ENCODE results near the gene KCNK4.

Gene KCNK4

GRCh38 chr11:64284962-64285884, 5.9 kb upstream of the KCNK4 start, which contains the start of gene GPR137:
Gene GPR137 (plus strand): TSS chr11:64285848. CDS start chr11:64286525, 677 bp downstream.
- peak within 1 kb of the TSS; percentile 92 for H3K27ac ChIP-seq
- H4K20me1 ChIP-seq (ENCODE audit: insufficient read depth): no peaks in the 10 kb centered on the region
- no peaks in the 10 kb centered on the region for H3K36me3 ChIP-seq (ENCODE audit: insufficient read depth)
- no peaks in the 10 kb centered on the region for H3K27me3 ChIP-seq (ENCODE audit: insufficient read depth, low read depth)
- peak within 1 kb of the TSS; percentile 89 for H3K4me2 ChIP-seq
- TF ChIP-seq CTCF (conservative IDR thresholded peaks at IDR 0.05; ENCODE audit: low read depth, low read length): no peak
- H3K4me1 ChIP-seq (ENCODE audit: low read depth, poor library complexity, severe bottlenecking): peaks cover 28% of the 10 kb centered on the region
- peak within 1 kb of the TSS; percentile 81 for H3K9ac ChIP-seq
- H3K4me3 ChIP-seq (IDR thresholded peaks at IDR 0.05; ENCODE audit: insufficient read depth, low read depth, low read length): no peak within 1 kb of the TSS
- H3K79me2 ChIP-seq (ENCODE audit: insufficient read depth, low read depth): peaks cover 14% of the 10 kb centered on the region
- peak within 1 kb of the TSS; percentile 51 for H2AFZ ChIP-seq (ENCODE audit: low read depth)

- TF ChIP-seq CTCF (conservative IDR thresholded peaks at IDR 0.05; ENCODE audit: low read depth, low read length): 0 out of 2 replicates have a peak, but pooled peaks have one; percentile 14
- peak overlapping the region; percentile 51 for H2AFZ ChIP-seq (ENCODE audit: low read depth)
- no peak overlapping the region for H3K4me3 ChIP-seq (IDR thresholded peaks at IDR 0.05; ENCODE audit: insufficient read depth, low read depth, low read length)
- peaks cover 28% of the 10 kb centered on the region for H3K4me1 ChIP-seq (ENCODE audit: low read depth, poor library complexity, severe bottlenecking)
- no peaks in the 10 kb centered on the region for H4K20me1 ChIP-seq (ENCODE audit: insufficient read depth)
- H3K27me3 ChIP-seq (ENCODE audit: insufficient read depth, low read depth): no peaks in the 10 kb centered on the region
- peak overlapping the region; percentile 88 for H3K4me2 ChIP-seq
- peaks cover 14% of the 10 kb centered on the region for H3K79me2 ChIP-seq (ENCODE audit: insufficient read depth, low read depth)
- peak overlapping the region; percentile 81; the same call in 1 of the 2 replicates for H3K9ac ChIP-seq
- peak overlapping the region; percentile 92; the same call in 1 of the 2 replicates for H3K27ac ChIP-seq
- H3K36me3 ChIP-seq (ENCODE audit: insufficient read depth): no peaks in the 10 kb centered on the region
Observed at GRCh38 chr11:64285885-64286800, 5.0 kb upstream of the KCNK4 start.

GRCh38 chr11:64286801-64287159, 4.3 kb upstream of the KCNK4 start:
- TF ChIP-seq CTCF (conservative IDR thresholded peaks at IDR 0.05; ENCODE audit: low read depth, low read length): no peak
- H3K27me3 ChIP-seq (ENCODE audit: insufficient read depth, low read depth): no peaks in the 10 kb centered on the region
- H2AFZ ChIP-seq (ENCODE audit: low read depth): no peak overlapping the region
- H3K79me2 ChIP-seq (ENCODE audit: insufficient read depth, low read depth): peaks cover 14% of the 10 kb centered on the region
- no peak overlapping the region for H3K27ac ChIP-seq
- H3K4me3 ChIP-seq (IDR thresholded peaks at IDR 0.05; ENCODE audit: insufficient read depth, low read depth, low read length): no peak overlapping the region
- peaks cover 28% of the 10 kb centered on the region for H3K4me1 ChIP-seq (ENCODE audit: low read depth, poor library complexity, severe bottlenecking)
- no peaks in the 10 kb centered on the region for H4K20me1 ChIP-seq (ENCODE audit: insufficient read depth)
- H3K9ac ChIP-seq: no peak overlapping the region
- H3K4me2 ChIP-seq: peak overlapping the region; percentile 88; the same call in 1 of the 2 replicates
- no peaks in the 10 kb centered on the region for H3K36me3 ChIP-seq (ENCODE audit: insufficient read depth)

- Histone ChIP-seq H3K4me2 (no peak overlapping the region), H3K27me3 (ENCODE audit: insufficient read depth, low read depth) (no peaks in the 10 kb centered on the region; the same call in 1 of the 2 replicates)
- TF ChIP-seq CTCF (conservative IDR thresholded peaks at IDR 0.05; ENCODE audit: low read depth, low read length): no peak
Observed at GRCh38 chr11:64287676-64288352, 3.3 kb upstream of the KCNK4 start.

More at GRCh38 chr11:64287676-64288352, 3.3 kb upstream of the KCNK4 start:
- peaks cover 24% of the 10 kb centered on the region for H3K4me1 ChIP-seq (ENCODE audit: low read depth, poor library complexity, severe bottlenecking)
- H4K20me1 ChIP-seq (ENCODE audit: insufficient read depth): no peaks in the 10 kb centered on the region
- no peak overlapping the region for H3K4me3 ChIP-seq (IDR thresholded peaks at IDR 0.05; ENCODE audit: insufficient read depth, low read depth, low read length)
- peaks cover 14% of the 10 kb centered on the region for H3K79me2 ChIP-seq (ENCODE audit: insufficient read depth, low read depth)
- no peak overlapping the region for H3K27ac ChIP-seq
- no peak overlapping the region for H3K9ac ChIP-seq
- no peaks in the 10 kb centered on the region for H3K36me3 ChIP-seq (ENCODE audit: insufficient read depth)
- no peak overlapping the region for H2AFZ ChIP-seq (ENCODE audit: low read depth)
